Esophagus squamous epithelium (tissue), 4 donors: ENCODE results near the gene TMCC2.

Source experiments
- POLR2A ChIP-seq, 4 donors: fragments of 450-650 bp; IDR thresholded peaks; one replicate each; pipeline ENCODE4 v1.6.1; 2017; ENCODE audit warnings: antibody characterized with exemption in 4 of 4, mild to moderate bottlenecking in 4 of 4, moderate library complexity in 3 of 4
- TF ChIP-seq, protein P1 (sequence below), 6 experiments: fragments of 450-650 bp in 4 of 6; fragments of 200-600 bp in 2 of 6; sonication (generic) in 2 of 6; IDR thresholded peaks; one replicate each; pipeline ENCODE4 v1.5.1; 2016 to 2019; ENCODE audit warnings: antibody characterized with exemption in 6 of 6, mild to moderate bottlenecking in 4 of 6, moderate library complexity in 4 of 6

DNA sequence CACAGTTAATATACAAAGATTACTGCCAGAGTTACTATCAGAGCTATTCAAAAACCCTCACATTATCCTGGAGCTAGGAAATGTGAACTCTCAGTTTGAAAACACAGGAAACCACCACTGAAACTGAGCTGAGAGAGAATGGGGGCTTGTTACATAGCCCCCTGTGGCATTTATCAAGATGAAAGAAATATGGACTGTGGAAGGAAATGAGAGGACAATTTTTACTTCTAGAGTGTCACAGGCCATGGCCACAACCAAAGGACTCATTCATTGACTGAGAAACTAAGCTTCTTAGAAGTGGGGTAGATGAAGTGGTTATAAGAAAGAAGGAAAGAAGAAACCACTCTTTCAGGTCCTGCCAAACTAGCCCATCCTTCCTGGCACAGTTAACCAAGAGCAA, 41.6 kb upstream of the TMCC2 start:
- TF ChIP-seq, protein P1, sequence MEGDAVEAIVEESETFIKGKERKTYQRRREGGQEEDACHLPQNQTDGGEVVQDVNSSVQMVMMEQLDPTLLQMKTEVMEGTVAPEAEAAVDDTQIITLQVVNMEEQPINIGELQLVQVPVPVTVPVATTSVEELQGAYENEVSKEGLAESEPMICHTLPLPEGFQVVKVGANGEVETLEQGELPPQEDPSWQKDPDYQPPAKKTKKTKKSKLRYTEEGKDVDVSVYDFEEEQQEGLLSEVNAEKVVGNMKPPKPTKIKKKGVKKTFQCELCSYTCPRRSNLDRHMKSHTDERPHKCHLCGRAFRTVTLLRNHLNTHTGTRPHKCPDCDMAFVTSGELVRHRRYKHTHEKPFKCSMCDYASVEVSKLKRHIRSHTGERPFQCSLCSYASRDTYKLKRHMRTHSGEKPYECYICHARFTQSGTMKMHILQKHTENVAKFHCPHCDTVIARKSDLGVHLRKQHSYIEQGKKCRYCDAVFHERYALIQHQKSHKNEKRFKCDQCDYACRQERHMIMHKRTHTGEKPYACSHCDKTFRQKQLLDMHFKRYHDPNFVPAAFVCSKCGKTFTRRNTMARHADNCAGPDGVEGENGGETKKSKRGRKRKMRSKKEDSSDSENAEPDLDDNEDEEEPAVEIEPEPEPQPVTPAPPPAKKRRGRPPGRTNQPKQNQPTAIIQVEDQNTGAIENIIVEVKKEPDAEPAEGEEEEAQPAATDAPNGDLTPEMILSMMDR (IDR thresholded peaks at IDR 0.05) = no peak
- no peak for TF ChIP-seq POLR2A (IDR thresholded peaks at IDR 0.05)
